ENCODE results near the gene CCR6.

GRCh38 chr6:167100241-167100674 lies 22.6 kb upstream of the CCR6 start:
- TF ChIP-seq GABPA (IDR thresholded peaks at IDR 0.05; ENCODE audit: borderline replicate concordance, insufficient read depth, low read length) = no peak
- TF ChIP-seq EGR1 (IDR thresholded peaks at IDR 0.05; ENCODE audit: borderline replicate concordance, low read depth, low read length) = no peak
- no peak for TF ChIP-seq EZH2 (IDR thresholded peaks at IDR 0.05; ENCODE audit: low read depth, low read length, severe bottlenecking)
- TF ChIP-seq POLR2AphosphoS5 (IDR thresholded peaks at IDR 0.05; ENCODE audit: low read depth, low read length) = no peak
- no peak for TF ChIP-seq GTF2F1 (IDR thresholded peaks at IDR 0.05; ENCODE audit: borderline replicate concordance, low read depth, low read length)

All from H1 (cell line).